ENCODE results near the gene GIT2. TPM values are rescaled to one million over a fixed set of nuclear protein-coding genes. Genes with fewer than 3 reads are reported as not detected.

GIT2 gene
- total RNA-seq, 4 donors from 2014 or later = 28.7 to 46.5 (median 36.2) TPM

DNA sequence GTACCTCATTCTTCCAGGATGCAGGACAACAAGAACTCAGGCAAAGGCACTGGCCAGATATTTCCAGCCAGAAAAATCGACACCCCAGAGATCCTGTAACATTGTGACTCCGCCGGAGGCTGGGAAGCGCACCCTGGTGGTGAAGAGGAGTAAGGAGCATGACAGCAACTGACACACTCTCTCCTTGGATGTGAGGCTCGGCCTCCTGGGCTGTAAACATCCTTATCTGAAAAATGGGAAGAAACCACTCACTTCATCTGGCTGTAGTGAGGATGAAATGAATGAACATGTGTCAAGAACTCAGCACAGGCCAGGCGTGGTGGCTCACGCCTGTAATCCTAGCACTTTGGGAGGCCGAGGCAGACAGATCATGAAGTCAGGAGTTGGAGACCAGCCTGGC lies 68.5 kb downstream of the GIT2 start:
- intact Hi-C loops (cut with DNase I) = no loop called here
- peaks cover 13 to 73% (median 52%) of the 10 kb centered on the region in 4 donors for H3K36me3 ChIP-seq

GRCh38 chr12:109926488-109927210 lies 69.5 kb downstream of the GIT2 start:
- H3K27me3 ChIP-seq = no peaks in the 10 kb centered on the region
- peaks cover 3 to 71% (median 49%) of the 10 kb centered on the region in 4 donors for H3K36me3 ChIP-seq
- no peak overlapping the region for H3K4me3 ChIP-seq
- no peaks in the 10 kb centered on the region for H3K9me3 ChIP-seq
- intact Hi-C loops (cut with DNase I) = no loop called here
- WGBS = 96% methylated on average over 8 of the region's 11 CpGs
- no peak overlapping the region for H3K27ac ChIP-seq (replicated peaks in 1 of 4)
- no peak for DNase-seq (ENCODE audit: extremely low spot score)
- H3K4me1 ChIP-seq = no peaks in the 10 kb centered on the region
- TF ChIP-seq EP300 (IDR thresholded peaks at IDR 0.05) = no peak
- no peak for TF ChIP-seq POLR2AphosphoS5 (IDR thresholded peaks at IDR 0.05)
- TF ChIP-seq POLR2A (IDR thresholded peaks at IDR 0.05; ENCODE audit: low read depth) = no peak
- TF ChIP-seq CTCF (IDR thresholded peaks at IDR 0.05) = no peak

More for the DNA sequence above, 68.5 kb downstream of the GIT2 start:
- peaks cover 0 to 7% (median 0%) of the 10 kb centered on the region in 4 donors for H3K4me1 ChIP-seq
- no peak for DNase-seq (ENCODE audit: extremely low spot score)
- no peak overlapping the region for H3K27ac ChIP-seq (replicated peaks in 1 of 4)
- TF ChIP-seq POLR2AphosphoS5 (IDR thresholded peaks at IDR 0.05) (no peak), CTCF (IDR thresholded peaks at IDR 0.05) (peak; percentile 26 to 56 (median 40))
- H3K27me3 ChIP-seq = no peaks in the 10 kb centered on the region
- no peak overlapping the region for H3K4me3 ChIP-seq
- 72% methylated on average over 8 of the region's 8 CpGs for WGBS
- no peaks in the 10 kb centered on the region for H3K9me3 ChIP-seq

- Histone ChIP-seq H3K4me1 (no peaks in the 10 kb centered on the region), H3K27me3 (no peaks in the 10 kb centered on the region), H3K27ac (replicated peaks in 1 of 4) (no peak overlapping the region), H3K4me3 (no peak overlapping the region), H3K9me3 (no peaks in the 10 kb centered on the region), H3K36me3 (peaks cover 0 to 71% (median 47%) of the 10 kb centered on the region in 4 donors)
- WGBS = 98% methylated on average over 7 of the region's 8 CpGs
- TF ChIP-seq POLR2A (IDR thresholded peaks at IDR 0.05; ENCODE audit: low read depth) = no peak
- TF ChIP-seq EP300 (IDR thresholded peaks at IDR 0.05) = no peak
- no peak for TF ChIP-seq POLR2AphosphoS5 (IDR thresholded peaks at IDR 0.05)
- TF ChIP-seq CTCF (IDR thresholded peaks at IDR 0.05) = no peak
- intact Hi-C loops (cut with DNase I) = no loop called here
- no peak for DNase-seq (ENCODE audit: extremely low spot score)
Measured at GRCh38 chr12:109926016-109926415, 70.2 kb downstream of the GIT2 start.

- Histone ChIP-seq H3K9me3 (no peaks in the 10 kb centered on the region), H3K27me3 (no peaks in the 10 kb centered on the region), H3K36me3 (peaks cover 7 to 71% (median 47%) of the 10 kb centered on the region in 4 donors), H3K4me1 (no peaks in the 10 kb centered on the region), H3K27ac (replicated peaks in 1 of 4) (no peak overlapping the region), H3K4me3 (no peak overlapping the region)
- TF ChIP-seq POLR2A (IDR thresholded peaks at IDR 0.05; ENCODE audit: low read depth) (no peak), CTCF (IDR thresholded peaks at IDR 0.05) (no peak)
- DNase-seq (ENCODE audit: extremely low spot score) = no peak
- intact Hi-C loops (cut with DNase I) = no loop called here
- WGBS = 70% methylated on average over 6 of the region's 20 CpGs
Measured at GRCh38 chr12:109925185-109925840, 70.9 kb downstream of the GIT2 start.

Data from esophagus muscularis mucosa (tissue), 4 donors.